ENCODE data around the gene ANP32D.
"Not testable (repeated sequence)": the region's sequence is repeated elsewhere in the genome, so short reads cannot be mapped to it uniquely, and the experiment has no call there.

The ANP32D gene

DNA sequence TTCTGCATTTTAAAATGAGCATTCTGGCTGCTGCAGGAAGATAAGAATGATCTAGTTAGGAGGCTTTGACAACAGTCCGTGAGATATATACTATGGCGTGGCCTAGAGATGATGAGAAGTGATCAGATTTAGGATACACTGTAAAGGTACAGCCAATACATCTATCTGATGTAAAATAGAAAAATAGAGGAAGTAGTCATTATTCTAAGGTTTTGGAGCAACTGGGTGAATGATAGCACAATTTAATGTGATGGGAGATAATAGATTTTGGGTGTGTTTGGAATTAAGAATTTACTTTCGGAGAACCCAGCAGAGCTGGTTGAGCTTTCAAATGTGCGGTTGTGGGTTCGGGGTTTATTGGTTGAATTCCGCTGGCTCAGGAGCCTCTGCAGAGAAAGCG, at the start of gene ANP32D:
Gene ANP32D, plus strand, starts transcription at position 301 of the 400 bp plus-strand sequence. CDS start 106 bp downstream, outside the sequence.
- no peak for DNase-seq

DNA sequence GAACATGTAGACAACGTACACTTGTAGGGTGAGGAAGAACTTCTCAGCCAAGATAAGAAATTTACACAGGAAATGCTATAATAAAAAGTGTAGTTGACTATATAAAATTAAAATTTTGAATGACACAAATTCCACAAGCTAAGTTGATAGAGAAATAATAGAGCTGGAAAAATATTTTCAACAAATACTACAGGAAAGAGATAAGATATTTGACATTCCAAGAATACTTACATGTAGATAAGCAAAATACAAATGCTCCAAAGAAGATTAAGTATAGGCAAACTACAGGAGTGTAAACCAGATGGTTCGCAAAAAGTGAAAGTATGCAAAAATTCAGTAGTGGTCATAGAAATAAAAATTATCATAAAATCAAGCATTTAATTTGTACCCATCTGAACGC, 49.2 kb upstream of the ANP32D start:
- no peak for DNase-seq

- no peak for DNase-seq
Observed at GRCh38 chr12:48424644-48425043, 47.7 kb upstream of the ANP32D start.

DNA sequence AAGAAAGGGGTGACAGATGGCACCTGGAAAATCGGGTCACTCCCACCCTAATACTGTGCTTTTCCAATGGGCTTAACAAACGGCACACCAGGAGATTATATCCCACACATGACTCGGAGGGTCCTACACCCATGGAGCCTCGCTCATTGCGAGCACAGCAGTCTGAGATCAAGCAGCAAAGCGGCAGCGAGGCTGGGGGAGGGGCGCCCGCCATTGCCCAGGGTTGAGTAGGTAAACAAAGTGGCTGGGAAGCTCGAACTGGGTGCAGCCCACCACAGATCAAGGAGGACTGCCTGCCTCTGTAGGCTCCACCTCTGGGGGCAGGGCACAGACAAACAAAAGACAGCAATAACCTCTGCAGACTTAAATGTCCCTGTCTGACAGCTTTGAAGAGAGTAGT, 38.3 kb upstream of the ANP32D start:
- not testable (repeated sequence) for DNase-seq

DNA sequence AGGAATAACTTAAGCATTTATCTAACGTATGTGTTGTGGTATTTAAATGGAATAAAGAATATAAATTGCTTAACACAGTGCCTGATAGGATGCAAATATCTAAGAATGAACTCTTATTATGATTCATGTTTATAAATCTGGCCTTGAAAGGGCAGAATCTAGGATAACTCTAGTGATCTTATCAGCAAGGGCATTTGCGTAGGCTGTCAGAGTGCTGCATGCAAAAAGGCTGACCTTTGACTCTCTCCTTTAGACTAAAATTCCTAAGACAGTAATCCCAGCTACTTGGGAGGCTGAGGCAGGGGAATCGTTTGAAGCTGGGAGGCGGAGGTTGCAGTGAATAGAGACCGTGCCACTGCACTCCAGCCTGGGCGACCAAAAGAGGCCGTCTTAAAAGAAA, 31.3 kb upstream of the ANP32D start:
- DNase-seq: no peak

DNA sequence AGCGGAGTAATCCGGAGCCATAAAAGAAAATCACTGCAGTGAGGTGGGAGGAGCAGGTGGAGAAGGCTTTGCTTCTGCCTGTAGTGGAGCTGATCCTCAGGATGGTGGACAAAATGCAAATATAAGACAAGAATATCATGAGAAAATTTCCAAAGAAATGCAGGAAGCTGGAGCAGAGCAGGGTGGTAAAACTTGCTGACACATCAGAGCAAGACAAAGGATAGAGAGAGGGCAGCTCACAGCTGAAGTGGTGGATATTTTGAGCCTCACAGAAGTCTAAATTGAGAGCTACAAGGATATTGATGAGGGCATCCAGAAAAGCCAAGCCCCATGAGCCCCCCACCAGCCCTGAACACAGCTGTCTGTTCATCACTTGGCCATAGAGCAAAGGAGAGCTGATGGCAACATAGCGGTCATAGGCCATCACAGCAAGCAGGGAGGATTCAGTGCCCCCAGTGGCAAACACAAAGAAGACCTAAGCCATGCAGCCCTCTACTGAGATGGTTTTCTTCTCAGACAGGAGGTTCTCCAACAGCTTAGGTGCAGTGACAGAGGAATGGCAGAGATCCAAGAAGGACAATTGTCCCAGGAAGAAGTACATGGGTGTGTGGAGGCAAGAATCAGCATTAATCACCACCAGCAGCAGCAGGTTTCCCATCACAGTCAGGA, 30.0 kb upstream of the ANP32D start:
- peak in 1 of 2 experiments; percentile 1 for DNase-seq

- no peak for DNase-seq
Observed at GRCh38 chr12:48445538-48445937, 26.8 kb upstream of the ANP32D start.

GRCh38 chr12:48446161-48446776, 26.1 kb upstream of the ANP32D start:
- no peak for DNase-seq

DNA sequence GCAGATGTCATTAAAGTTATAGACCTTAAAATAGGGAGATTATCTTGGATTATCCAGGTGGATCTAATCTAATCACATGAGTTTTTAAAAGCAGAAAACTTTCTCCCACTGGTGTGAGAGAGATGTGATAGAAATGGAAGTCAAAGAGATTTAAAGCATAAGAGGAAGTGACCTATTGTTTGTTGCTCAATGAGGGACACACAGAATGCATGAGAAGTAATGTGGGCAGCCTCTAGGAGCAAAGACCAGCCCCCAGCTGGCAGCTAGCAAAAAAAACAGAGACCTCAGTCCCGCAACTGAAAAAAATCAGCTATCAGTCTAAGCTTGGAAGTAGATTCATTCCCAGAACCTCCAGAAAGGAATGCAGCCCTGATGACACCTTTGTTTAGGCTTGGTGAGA, 24.6 kb upstream of the ANP32D start:
- DNase-seq: peak; percentile 1 to 2

DNA sequence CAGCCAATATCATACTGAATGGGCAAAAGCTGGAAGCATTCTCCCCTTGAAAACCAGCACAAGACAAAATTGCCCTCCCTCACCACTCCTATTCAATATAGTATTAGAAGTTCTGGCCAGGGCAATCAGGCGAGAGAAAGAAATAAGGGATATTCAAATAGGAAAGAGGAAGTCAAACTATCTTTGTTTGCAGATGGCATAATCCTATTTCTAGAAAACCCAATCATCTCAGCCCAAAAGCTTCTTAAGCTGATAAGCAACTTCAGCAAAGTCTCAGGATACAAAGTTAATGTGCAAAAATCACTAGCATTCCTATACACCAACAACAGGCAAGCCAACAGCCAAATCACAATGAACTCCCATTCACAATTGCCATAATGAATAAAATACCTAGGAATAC, 21.0 kb upstream of the ANP32D start:
- no peak for DNase-seq

GRCh38 chr12:48452961-48453360, 19.4 kb upstream of the ANP32D start:
- not testable (repeated sequence) for DNase-seq

DNA sequence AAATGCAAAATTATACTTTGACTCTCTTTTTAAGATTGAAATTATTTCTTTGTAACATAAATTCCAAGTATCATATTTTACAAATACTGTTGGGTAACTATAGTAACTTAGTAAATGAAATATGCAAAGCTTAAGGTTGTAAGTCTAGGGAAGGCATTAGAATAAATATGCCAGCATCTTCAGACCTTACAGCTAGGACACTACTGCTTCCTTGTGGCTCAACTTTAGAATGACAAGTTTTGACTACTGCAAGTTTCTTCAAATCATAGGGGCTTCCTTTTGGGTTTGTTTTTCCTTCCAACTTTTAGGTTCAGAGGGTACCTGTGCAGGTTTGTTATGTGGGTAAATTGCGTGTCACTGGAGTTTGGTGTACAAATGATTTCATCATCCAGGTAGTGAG, 17.7 kb upstream of the ANP32D start:
- DNase-seq: peak; percentile 59 to 74

- DNase-seq: no peak
Observed at GRCh38 chr12:48455116-48455515, 17.2 kb upstream of the ANP32D start.

DNA sequence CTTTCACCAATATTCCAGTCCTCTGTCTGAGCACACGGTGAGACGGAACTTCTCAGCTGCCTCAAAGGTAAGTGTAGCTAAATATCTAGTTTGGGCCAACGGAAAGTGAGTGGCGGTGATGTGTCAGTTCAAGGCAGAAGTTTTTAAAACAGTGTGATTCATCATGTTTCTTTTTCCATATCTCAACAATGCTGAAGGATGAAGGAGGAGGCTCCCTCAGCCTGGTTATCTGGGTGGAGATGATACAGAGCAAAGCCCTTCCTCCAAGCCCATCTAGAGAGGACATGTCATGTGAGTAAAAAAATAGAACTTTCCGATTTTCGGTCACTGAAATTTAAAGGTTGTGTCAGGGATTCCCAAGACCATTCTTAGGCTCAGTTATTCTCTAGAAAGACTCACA, 13.1 kb upstream of the ANP32D start:
- no peak for DNase-seq

GRCh38 chr12:48469027-48469426, 3.3 kb upstream of the ANP32D start:
- DNase-seq: not testable (repeated sequence)

DNA sequence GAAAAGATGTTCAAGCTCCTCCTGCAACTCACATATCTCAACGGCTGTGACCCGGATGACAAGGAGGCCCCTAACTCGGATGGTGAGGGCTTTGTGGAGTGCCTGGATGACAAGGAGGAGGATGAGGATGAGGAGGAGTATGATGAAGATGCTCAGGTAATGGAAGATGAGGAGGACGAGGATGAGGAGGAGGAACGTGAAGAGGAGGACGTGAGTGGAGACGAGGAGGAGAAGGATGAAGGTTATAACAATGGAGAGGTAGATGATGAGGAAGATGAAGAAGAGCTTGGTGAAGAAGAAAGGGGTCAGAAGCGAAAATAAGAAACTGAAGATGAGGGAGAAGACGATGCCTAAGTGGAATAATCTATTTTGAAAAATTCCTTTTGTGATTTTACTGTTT, 702 bp downstream of the ANP32D start:
- DNase-seq: no peak

DNA sequence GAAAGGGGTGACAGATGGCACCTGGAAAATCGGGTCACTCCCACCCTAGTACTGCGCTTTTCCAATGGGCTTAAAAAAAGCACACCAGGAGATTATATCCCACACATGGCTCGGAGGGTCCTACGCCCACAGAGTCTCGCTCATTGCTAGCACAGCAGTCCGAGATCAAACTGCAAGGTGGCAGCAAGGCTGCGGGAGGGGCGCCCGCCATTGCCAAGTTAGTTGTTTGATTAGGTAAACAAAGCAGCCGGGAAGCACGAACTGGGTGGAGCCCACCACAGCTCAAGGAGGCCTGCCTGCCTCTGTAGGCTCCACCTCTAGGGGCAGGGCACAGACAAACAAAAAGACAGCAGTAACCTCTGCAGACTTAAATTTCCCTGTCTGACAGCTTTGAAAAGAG, 2.1 kb downstream of the ANP32D start:
- DNase-seq: not testable (repeated sequence)

DNA sequence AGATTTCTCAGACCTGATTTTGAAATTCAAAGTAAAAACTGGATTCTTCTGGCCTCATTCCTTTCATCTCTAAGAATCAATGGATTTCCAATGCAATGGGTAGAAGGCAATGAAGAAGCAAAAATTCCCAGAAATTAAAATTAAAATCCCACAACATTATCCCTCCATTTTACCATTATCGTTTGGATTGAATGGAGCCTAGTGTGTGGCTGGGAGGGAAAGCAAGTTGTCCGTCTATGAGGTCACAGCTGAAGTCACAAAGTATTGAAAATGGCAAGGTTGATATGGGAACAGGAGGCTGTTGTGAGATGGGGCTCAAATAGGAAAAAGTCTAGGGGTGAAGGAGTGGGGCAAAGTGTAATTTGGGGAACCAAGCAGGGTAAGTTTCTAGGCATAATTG, 9.8 kb downstream of the ANP32D start, which contains the start of gene C12orf54:
Gene C12orf54, plus strand, starts transcription at position 301 of the 400 bp plus-strand sequence. CDS start 799 bp downstream, outside the sequence.
- DNase-seq: no peak

GRCh38 chr12:48482930-48483329, 10.6 kb downstream of the ANP32D start:
- DNase-seq: no peak

- no peak for DNase-seq
Observed at GRCh38 chr12:48486261-48486660, 13.9 kb downstream of the ANP32D start.

DNA sequence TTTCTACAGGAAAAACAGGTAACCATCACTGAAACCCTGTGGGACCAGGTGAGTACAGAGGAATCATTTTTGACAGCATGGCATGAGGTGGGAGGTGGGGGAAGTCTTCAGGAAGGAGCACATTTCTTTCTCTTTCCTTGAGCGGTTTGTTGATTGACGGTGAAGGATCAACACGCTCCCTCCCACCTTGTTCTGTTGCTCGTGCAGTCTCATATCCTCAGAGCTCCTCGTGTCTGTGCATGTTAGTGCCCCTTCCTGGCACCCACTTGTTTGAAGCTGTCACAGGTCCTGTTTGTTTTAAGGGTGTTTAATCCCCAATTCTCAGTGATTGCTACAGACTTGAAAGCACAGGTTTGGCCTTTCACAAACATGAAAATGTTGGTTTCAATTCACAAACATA, 14.3 kb downstream of the ANP32D start:
- no peak for DNase-seq

GRCh38 chr12:48489012-48489411, 16.7 kb downstream of the ANP32D start:
- no peak for DNase-seq

GRCh38 chr12:48489456-48489855, 17.1 kb downstream of the ANP32D start:
- not testable (repeated sequence) for DNase-seq

DNA sequence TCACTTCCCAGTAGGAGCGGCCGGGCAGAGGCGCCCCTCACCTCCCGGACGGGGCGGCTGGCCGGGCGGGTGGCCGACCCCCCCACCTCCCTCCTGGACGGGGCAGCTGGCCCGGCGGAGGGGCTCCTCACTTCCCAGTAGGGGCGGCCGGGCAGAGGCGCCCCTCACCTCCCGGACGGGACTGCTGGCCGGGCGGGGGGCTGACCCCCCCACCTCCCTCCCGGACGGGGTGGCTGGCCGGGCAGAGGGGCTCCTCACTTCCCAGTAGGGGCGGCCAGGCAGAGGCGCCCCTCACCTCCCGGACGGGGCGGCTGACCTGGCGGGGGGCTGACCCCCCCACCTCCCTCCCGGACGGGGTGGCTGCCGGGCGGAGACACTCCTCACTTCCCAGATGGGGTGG, 27.9 kb downstream of the ANP32D start:
- not testable (repeated sequence) for DNase-seq

GRCh38 chr12:48506836-48507235, 34.5 kb downstream of the ANP32D start:
- not testable (repeated sequence) for DNase-seq
